Endothelial cell of umbilical vein (primary cell): ENCODE data around the gene FSD1. TPM values are rescaled to one million over a fixed set of nuclear protein-coding genes. Genes with fewer than 3 reads are reported as not detected.

Experiments used
- BruUV-seq: library from RNA; stranded (reverse); fragments of 400-500 nt; replicated peaks from 2 replicates; lab custom pipeline; 2021; lab: Mats Ljungman, UMichigan
- CTCF ChIA-PET: fragments of 300-600, 350-600 bp; sonication (Branson Sonifier 250); formaldehyde crosslinking; loops from one replicate; lab custom pipeline; 2021; ENCODE audit warnings: antibody characterized with exemption, inconsistent platforms; lab: Charles Lee
- POLR2A ChIA-PET: fragments of 300-600, 350-600 bp; sonication (Branson Sonifier 250); formaldehyde crosslinking; loops from one replicate; lab custom pipeline; 2021; ENCODE audit warnings: antibody characterized with exemption, inconsistent platforms; lab: Charles Lee
- DNase-seq: peaks from one replicate; pipeline ENCODE4 v3.0.0-alpha.2; 2011; ENCODE audit warnings: low read depth, low spot score
- FAIRE-seq: peaks from 2 replicates; lab custom pipeline; 2011; peaks lifted over from hg19 to GRCh38; lab: Jason Lieb, UNC
- H2AFZ ChIP-seq: 2 replicates; pipeline ENCODE4 v1.6.0; 2012; ENCODE audit warnings: low read depth, low read length, control low read depth, inconsistent platforms
- H3K27ac ChIP-seq: 2 replicates; pipeline ENCODE4 v1.5.1; 2011; ENCODE audit warnings: low read depth, mild to moderate bottlenecking, control low read depth, low read length, moderate library complexity; ENCODE audit not compliant: insufficient read depth
- H3K27me3 ChIP-seq, 2 experiments: 2 replicates each; pipeline versions ENCODE4 v1.6.0 to v1.6.1; 2011; ENCODE audit warnings: low read length in 2 of 2, mixed read lengths in 1 of 2; ENCODE audit not compliant: control insufficient read depth in 2 of 2, insufficient read depth in 2 of 2
- H3K36me3 ChIP-seq, 2 experiments: 2 replicates in 1 of 2; 3 replicates in 1 of 2; pipeline ENCODE4 v1.5.1; 2011; ENCODE audit warnings: low read length in 2 of 2, mild to moderate bottlenecking in 1 of 2, moderate library complexity in 1 of 2; ENCODE audit not compliant: control insufficient read depth in 2 of 2, insufficient read depth in 2 of 2; ENCODE audit errors: extremely low read depth in 1 of 2
- H3K4me1 ChIP-seq: 3 replicates; pipeline ENCODE4 v1.5.1; 2011; ENCODE audit warnings: mild to moderate bottlenecking, low read length; ENCODE audit not compliant: control insufficient read depth, insufficient read depth; ENCODE audit errors: extremely low read depth
- H3K4me2 ChIP-seq: 2 replicates; pipeline ENCODE4 v1.6.1; 2011; ENCODE audit warnings: low read length, control low read depth, mixed read lengths; ENCODE audit not compliant: insufficient read depth
- H3K4me3 ChIP-seq, 3 experiments: fragments of 200-600 bp in 1 of 3; sonication (generic), shearing (Covaris generic) in 1 of 3; replicated peaks in 1 of 3; 2 replicates each; pipeline ENCODE4 v1.5.1; 2011 to 2016; ENCODE audit warnings: control low read depth in 3 of 3, low read length in 3 of 3, mild to moderate bottlenecking in 2 of 3, inconsistent platforms in 1 of 3, low read depth in 1 of 3, moderate library complexity in 1 of 3; ENCODE audit not compliant: insufficient read depth in 1 of 3
- H3K79me2 ChIP-seq: 2 replicates; pipeline ENCODE4 v1.6.0; 2012; ENCODE audit warnings: low read length, inconsistent platforms; ENCODE audit not compliant: control insufficient read depth, insufficient read depth
- H3K9ac ChIP-seq: replicated peaks from 2 replicates; pipeline ENCODE3; 2011; ENCODE audit warnings: low read length, control low read depth; ENCODE audit not compliant: insufficient read depth; ENCODE audit errors: extremely low read depth
- H3K9me1 ChIP-seq: replicated peaks from 3 replicates; pipeline ENCODE4 v1.6.0; 2011; ENCODE audit warnings: mild to moderate bottlenecking, low read length; ENCODE audit not compliant: control insufficient read depth, insufficient read depth; ENCODE audit errors: extremely low read depth
- H3K9me3 ChIP-seq: replicated peaks from 2 replicates; pipeline ENCODE4 v1.5.1; 2012; ENCODE audit warnings: low read length, inconsistent platforms; ENCODE audit not compliant: control insufficient read depth, insufficient read depth
- H4K20me1 ChIP-seq: replicated peaks from 2 replicates; pipeline ENCODE3; 2011; ENCODE audit warnings: mild to moderate bottlenecking, low read length; ENCODE audit not compliant: control insufficient read depth, insufficient read depth; ENCODE audit errors: extremely low read depth
- CTCF ChIP-seq, 2 donors: IDR thresholded peaks; 1 replicate in 1 of 2; 2 replicates in 1 of 2; pipeline ENCODE4 v1.5.1; 2011; ENCODE audit warnings: low read length in 2 of 2, mild to moderate bottlenecking in 2 of 2, moderate library complexity in 2 of 2, control low read depth in 1 of 2, inconsistent platforms in 1 of 2, low read depth in 1 of 2; ENCODE audit not compliant: insufficient read depth in 1 of 2; ENCODE audit errors: extremely low read depth in 1 of 2
- MAX ChIP-seq: IDR thresholded peaks from 2 replicates; pipeline ENCODE4 v1.6.1; 2011; ENCODE audit not compliant: insufficient read depth, insufficient read length
- dilution Hi-C: fragments of 300-500 bp; cut with MboI; formaldehyde crosslinking; loops from one replicate; pipeline ENCODE4 v1.15.0; 2019; ENCODE audit warnings: low sequenced_read_pairs; ENCODE audit not compliant: extremely low pct_ligation_motif_present
- intact Hi-C: fragments of 100-400 bp; cut with micrococcal nuclease; formaldehyde crosslinking; loops from one replicate; pipeline ENCODE4 v1.10.0; 2022
- polyA plus RNA-seq, 4 experiments: library from polyadenylated mRNA; depleted of rRNA in 3 of 4; stranded (reverse) in 3 of 4; unstranded in 1 of 4; fragments of >200 nt; gene quantifications; 2 replicates each; pipeline versions ENCODE4 v1.2.1 to v1.2.3, GENCODE V29; 2011 to 2012; ENCODE audit warnings: missing spikeins in 1 of 4
- total RNA-seq: library from RNA; stranded (reverse); gene quantifications from 2 replicates; pipeline ENCODE4 v1.2.3, GENCODE V29; 2021

The FSD1 gene
- total and polyA plus RNA-seq, 2 donors (not counting 3 experiments of a cell fraction or from before 2014, with no cell fraction given) = 25.8 to 55.5 TPM

GRCh38 chr19:4357921-4358326 is 53.5 kb downstream of the FSD1 start:
- Histone ChIP-seq H3K9me1 (no peaks in the 10 kb centered on the region), H3K27ac (no peak overlapping the region), H3K4me1 (no peaks in the 10 kb centered on the region), H3K4me2 (no peak overlapping the region), H3K27me3 (no peaks in the 10 kb centered on the region), H3K79me2 (no peaks in the 10 kb centered on the region), H4K20me1 (no peaks in the 10 kb centered on the region), H3K36me3 (peaks cover 0 to 41% of the 10 kb centered on the region in 2 experiments), H2AFZ (no peak overlapping the region), H3K4me3 (no peak overlapping the region), H3K9me3 (no peaks in the 10 kb centered on the region), H3K9ac (no peak overlapping the region)
- FAIRE-seq = no peak
- no TSS peak for BruUV-seq
- POLR2A ChIA-PET = interaction anchor here (0.6 kb wide), 1 partner anchor 16 kb away, joined by 3 read pairs; no protein-coding TSS in a partner anchor
- no peak for TF ChIP-seq MAX
- no peak for TF ChIP-seq CTCF (IDR thresholded peaks at IDR 0.05; ENCODE audit: extremely low read depth in 1 of 2, insufficient read depth in 1 of 2, low read depth in 1 of 2, low read length in 2 of 2)
- CTCF ChIA-PET = interaction anchor here (0.8 to 1.9 kb wide), 3 partner anchors 12 to 91 kb away, joined by 3 to 6 read pairs (median 3); partner anchors contain the start of gene CHAF1A
- DNase-seq = no peak
- intact Hi-C loops (no loop called here), dilution Hi-C loops (no loop called here)
